HG03558 (cell line): Measurements from ENCODE around the gene APOL2.
"Not testable (repeated sequence)": the region's sequence is repeated elsewhere in the genome, so short reads cannot be mapped to it uniquely, and the experiment has no call there.

Experiments
- ATAC-seq: cut with Tn5 transposase; IDR thresholded peaks from one replicate; pipeline ENCODE4 v1.9.1; 2021; ENCODE audit warnings: moderate number of reproducible peaks; ENCODE audit not compliant: unreplicated experiment; ENCODE audit errors: extremely low read depth

APOL2 gene

GRCh38 chr22:36263886-36264664 lies 24.7 kb upstream of the APOL2 start:
- ATAC-seq: not testable (repeated sequence)

GRCh38 chr22:36263216-36263673 lies 23.9 kb upstream of the APOL2 start:
- ATAC-seq: not testable (repeated sequence)

GRCh38 chr22:36262307-36262706 lies 23.0 kb upstream of the APOL2 start:
- ATAC-seq: not testable (repeated sequence)

- not testable (repeated sequence) for ATAC-seq
These were observed 22.3 kb upstream of the APOL2 start for GRCh38 chr22:36261675-36262074.

GRCh38 chr22:36259615-36260300 lies 20.4 kb upstream of the APOL2 start:
- ATAC-seq: no peak

- no peak for ATAC-seq
These were observed 19.6 kb upstream of the APOL2 start for GRCh38 chr22:36258701-36259614.

- no peak for ATAC-seq
These were observed 18.8 kb upstream of the APOL2 start for GRCh38 chr22:36257948-36258670.

GRCh38 chr22:36257308-36257707 lies 18.0 kb upstream of the APOL2 start:
- ATAC-seq: no peak

GRCh38 chr22:36256478-36256877 lies 17.2 kb upstream of the APOL2 start:
- no peak for ATAC-seq

- not testable (repeated sequence) for ATAC-seq
These were observed 16.2 kb upstream of the APOL2 start for GRCh38 chr22:36255572-36255971.

- ATAC-seq: no peak
These were observed 14.5 kb upstream of the APOL2 start for GRCh38 chr22:36253523-36254490.

GRCh38 chr22:36252754-36253522 lies 13.6 kb upstream of the APOL2 start, which contains the start of gene APOL1:
Gene APOL1, plus strand, starts transcription at chr22:36253133. Its CDS starts 1,823 bp downstream, at chr22:36254956.
- ATAC-seq: no peak

- not testable (repeated sequence) for ATAC-seq
These were observed 12.8 kb upstream of the APOL2 start for GRCh38 chr22:36251979-36252608.

- ATAC-seq: not testable (repeated sequence)
These were observed 11.1 kb upstream of the APOL2 start for GRCh38 chr22:36250292-36250960.

- ATAC-seq: no peak
These were observed 9.8 kb upstream of the APOL2 start for GRCh38 chr22:36249160-36249559.

- ATAC-seq: no peak
These were observed 8.6 kb upstream of the APOL2 start for GRCh38 chr22:36247955-36248354.

- no peak for ATAC-seq
These were observed 7.4 kb upstream of the APOL2 start for GRCh38 chr22:36246718-36247117.
